Astrocyte of the spinal cord (primary cell): Measurements from ENCODE around the gene ARL9.

ENCODE experiments used
- DNase-seq: peaks from one replicate; pipeline ENCODE4 v3.0.0; 2011; ENCODE audit warnings: low read depth, low spot score
- H3K4me3 ChIP-seq: 2 replicates; pipeline ENCODE4 v1.5.1; 2011; ENCODE audit warnings: low read depth, mild to moderate bottlenecking, low read length, moderate library complexity
- CTCF ChIP-seq: IDR thresholded peaks from 2 replicates; pipeline ENCODE4 v1.5.1; 2012; ENCODE audit warnings: low read depth, mild to moderate bottlenecking, low read length, inconsistent platforms
- in situ Hi-C: cut with HindIII; loops from 2 replicates; pipeline ENCODE4 v1.10.0; 2017; ENCODE audit warnings: low sequenced_read_pairs

The ARL9 gene

DNA sequence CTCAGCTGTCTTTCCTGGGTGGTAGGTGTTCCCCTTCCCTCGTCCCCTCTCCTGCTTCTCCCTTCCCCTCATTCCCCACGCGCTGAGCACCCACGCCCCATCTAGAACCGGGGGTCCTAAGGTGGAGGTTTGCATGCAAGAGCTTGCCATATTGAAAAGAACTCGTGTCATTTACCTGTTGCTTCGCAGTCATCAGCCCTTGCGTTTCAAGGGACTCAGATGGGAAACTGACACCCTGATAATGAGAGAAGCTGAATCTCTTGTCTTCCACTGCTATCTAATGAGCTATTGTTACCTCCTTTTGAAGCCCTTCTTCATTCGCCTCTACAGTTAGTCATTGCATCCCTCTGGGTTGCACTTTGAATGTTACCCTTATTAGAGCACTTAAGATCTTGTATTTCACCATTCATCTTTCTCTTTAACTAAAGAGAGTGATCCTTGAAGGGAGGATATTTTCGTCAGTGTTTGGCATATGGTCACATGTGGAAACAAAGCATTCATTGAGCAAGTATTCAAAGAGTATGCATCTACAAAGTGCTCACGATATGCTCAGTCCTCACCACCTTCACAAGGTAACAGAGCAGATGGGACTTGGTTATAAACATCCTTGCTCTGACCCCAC lies 25.7 kb downstream of the ARL9 start:
- in situ Hi-C loops, result no loop called here

DNA sequence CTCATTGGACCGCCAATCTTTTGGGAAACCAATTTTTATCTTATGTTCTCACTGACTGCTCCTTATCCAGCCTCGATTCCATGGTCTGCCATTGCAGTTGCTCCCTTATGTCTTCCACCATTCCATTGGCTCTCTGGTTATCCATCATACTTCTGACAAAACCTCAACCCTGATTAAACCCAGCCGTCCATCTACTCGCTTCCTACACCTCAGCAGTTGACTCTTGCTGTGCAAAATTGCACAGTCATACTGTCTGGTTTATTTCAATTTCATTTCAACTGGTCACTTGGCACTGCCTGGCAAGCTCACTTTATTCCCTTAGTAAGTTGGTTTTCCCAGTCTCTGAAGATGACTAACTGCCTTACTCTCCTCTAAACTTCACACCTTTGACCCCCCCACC lies 26.2 kb downstream of the ARL9 start:
- DNase-seq, result no peak
- no peak overlapping the region for H3K4me3 ChIP-seq
- no peak for TF ChIP-seq CTCF
- in situ Hi-C loops, result no loop called here

More for the DNA sequence above, 25.7 kb downstream of the ARL9 start:
- peak overlapping the region; percentile 61 for H3K4me3 ChIP-seq
- no peak for DNase-seq
- TF ChIP-seq CTCF, result no peak

- DNase-seq, result no peak
- no peak for TF ChIP-seq CTCF
- in situ Hi-C loops, result no loop called here
- no peak overlapping the region for H3K4me3 ChIP-seq
These were observed 26.6 kb downstream of the ARL9 start for GRCh38 chr4:56532239-56532638.

GRCh38 chr4:56535915-56536314 lies 30.3 kb downstream of the ARL9 start:
- no peak for TF ChIP-seq CTCF
- no peak for DNase-seq
- in situ Hi-C loops, result no loop called here
- H3K4me3 ChIP-seq, result no peak overlapping the region

DNA sequence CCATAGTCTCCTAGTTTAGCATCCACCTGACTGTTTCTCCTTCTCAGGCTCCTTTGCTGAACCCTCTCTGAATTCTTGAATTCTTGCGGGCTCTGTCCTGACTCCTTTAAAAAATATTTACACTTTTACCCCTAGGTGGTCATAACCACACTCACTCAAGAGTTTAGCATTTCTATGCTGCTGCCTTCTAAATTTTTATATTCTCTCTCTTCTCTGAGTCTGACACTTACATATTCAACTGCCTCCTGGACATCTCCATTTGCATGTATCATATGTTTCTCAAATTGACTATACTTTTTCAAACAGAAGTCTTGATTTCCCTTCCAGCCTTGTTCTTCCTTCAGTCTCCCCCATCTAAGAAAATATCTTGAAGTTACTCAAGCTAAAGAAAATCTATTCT lies 31.6 kb downstream of the ARL9 start:
- in situ Hi-C loops, result no loop called here
- no peak overlapping the region for H3K4me3 ChIP-seq
- TF ChIP-seq CTCF, result no peak
- no peak for DNase-seq

GRCh38 chr4:56540826-56541225 lies 35.2 kb downstream of the ARL9 start:
- in situ Hi-C loops, result no loop called here
- TF ChIP-seq CTCF, result no peak
- H3K4me3 ChIP-seq, result no peak overlapping the region
- DNase-seq, result no peak

GRCh38 chr4:56544573-56545131 lies 39.1 kb downstream of the ARL9 start:
- in situ Hi-C loops, result no loop called here
- H3K4me3 ChIP-seq, result peak overlapping the region; percentile 33
- TF ChIP-seq CTCF, result peak; percentile 94
- peak; percentile 84 for DNase-seq
